Ramos (cell line): ENCODE data around the gene LARP7.
"Not testable (repeated sequence)": the region's sequence is repeated elsewhere in the genome, so short reads cannot be mapped to it uniquely, and the experiment has no call there.

Experiments used
- in situ Hi-C: fragments of 300-500 bp; cut with MboI; formaldehyde crosslinking; loops from one replicate; pipeline ENCODE4 v1.14.3; 2022; ENCODE audit warnings: low sequenced_read_pairs; ENCODE audit not compliant: unreplicated experiment

LARP7 gene

DNA sequence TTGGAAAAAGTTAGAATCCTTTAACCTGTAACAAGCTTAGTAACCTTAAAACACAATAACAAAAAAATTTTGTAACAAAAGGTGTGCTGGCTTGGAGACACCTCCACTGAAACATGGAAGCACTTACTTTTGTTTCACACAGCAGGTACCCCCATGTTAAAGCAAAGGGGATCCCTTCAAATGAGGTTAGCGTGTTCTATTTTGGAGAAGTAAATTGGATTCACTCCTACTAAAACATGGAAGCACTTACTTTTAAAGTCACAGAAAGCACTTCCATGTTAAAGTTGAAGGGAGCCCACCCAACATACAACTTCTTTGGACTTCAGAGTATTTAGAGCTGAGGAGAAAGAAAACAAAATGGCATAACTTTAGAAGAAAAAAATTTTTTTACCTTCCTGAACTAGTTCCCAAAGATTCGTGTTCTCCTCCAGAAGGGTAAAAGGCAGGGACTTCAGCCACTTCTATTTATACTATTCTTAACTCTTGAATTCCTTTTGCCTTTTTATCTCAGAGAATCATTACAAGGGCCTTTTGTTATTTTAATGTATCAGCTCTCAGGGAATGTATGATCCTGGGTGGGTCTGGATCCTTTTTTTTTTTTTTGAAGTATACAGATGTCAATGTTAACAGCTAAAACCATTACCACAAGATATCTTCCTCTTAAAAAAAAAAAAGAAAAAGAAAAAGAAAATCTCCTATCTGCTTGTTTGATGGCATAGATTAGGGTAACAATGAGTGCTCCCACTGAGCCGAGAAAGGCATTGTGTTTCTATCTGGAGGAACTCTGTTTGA is 11.5 kb downstream of the LARP7 start:
- in situ Hi-C loops: loop anchor here (25.0 kb wide), 1 partner anchor 289 kb away; no protein-coding TSS in a partner anchor

GRCh38 chr4:112649055-112649408 is 12.1 kb downstream of the LARP7 start:
- in situ Hi-C loops: loop anchor here (25.0 kb wide), 1 partner anchor 288 kb away; no protein-coding TSS in a partner anchor

DNA sequence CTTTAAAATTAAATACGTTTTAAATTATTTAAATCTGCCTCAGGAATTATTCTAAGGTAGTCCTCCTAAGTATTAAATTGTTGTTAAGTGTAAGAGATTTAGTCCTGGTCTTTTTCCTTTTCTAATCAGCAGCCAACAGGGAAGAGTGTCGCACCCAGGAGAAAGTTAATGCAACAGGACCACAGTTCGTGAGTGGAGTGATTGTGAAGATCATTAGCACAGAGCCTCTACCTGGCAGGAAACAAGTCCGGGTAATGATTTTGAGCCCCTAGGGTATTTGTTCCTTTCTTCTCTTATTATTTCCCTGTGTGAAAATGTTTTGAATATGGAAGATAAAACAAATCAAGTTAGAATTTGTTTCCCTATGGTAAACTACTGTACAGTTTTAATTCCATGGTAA is 13.4 kb downstream of the LARP7 start:
- in situ Hi-C loops: no loop called here

DNA sequence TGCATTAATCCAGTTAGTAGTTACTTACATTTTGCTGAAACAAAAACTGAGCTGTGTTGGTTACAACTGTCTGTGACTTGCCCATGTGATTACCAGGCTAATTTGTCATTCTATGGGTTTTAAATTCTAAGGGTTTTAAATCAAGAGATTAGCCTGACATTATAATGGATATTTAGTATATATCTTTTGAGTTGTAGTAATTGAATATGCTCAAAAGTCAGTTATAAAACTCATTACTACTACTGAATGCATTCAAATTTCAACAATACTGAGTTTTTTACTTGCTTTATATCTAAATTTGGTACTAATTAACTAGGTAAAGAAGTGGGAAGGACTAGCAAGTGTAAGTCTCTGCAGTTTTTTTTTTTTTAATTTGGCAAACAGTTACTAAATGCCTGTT is 14.7 kb downstream of the LARP7 start:
- in situ Hi-C loops: no loop called here

DNA sequence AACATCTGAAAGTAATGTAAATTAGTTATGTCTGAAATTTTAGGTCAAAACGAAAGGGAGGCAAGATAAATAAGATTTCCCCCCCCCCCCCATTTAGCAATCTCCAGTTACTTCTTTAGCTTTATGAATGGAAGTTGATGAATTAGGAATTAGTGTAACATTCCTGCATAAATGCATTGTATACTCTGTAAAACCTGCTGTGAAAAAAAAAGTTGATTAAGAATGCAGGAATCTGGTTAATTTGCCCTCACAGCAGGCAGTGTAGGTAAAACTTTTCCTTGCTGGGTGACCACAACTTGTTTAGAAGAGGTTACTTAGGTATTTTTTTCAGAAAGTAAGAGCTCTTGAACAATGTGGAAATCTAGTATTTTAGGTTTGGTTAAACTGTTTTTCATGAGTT is 15.3 kb downstream of the LARP7 start:
- in situ Hi-C loops: no loop called here

DNA sequence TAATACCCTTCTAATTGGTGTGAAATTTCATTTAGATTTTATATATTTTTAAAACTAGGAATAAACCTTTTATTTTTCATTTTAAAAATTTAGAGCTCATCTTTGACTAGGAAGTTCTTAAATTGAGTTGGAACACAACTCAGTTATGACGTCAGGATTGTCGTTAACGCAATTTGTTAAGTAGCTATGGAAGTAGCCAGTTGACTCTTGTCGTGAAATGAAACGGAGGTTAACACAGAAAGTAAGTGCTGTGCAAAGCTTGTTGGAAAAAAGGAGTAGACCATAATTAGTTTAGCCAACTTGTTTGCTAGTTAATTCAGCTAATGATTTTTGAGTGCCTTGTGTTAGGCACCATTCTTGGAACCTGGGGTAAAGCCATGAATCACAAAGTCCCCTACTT is 18.3 kb downstream of the LARP7 start:
- in situ Hi-C loops: no loop called here

DNA sequence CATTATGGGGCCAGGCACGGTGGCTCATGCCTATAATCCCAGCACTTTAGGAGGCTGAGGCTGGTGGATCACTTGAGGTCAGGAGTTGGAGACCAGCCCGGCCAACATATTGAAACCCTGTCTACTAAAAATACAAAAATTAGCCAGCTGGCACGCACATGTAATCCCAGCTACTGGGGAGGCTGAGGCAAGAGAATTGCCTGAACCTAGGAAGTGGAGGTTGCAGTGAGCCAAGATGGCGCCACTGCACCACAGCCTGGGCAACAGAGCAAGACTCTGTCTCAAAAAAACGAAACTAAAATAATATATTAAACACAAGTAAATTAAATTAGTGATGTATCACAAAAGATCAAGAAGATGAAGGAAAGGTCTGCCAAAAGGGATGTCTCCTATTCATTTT is 19.2 kb downstream of the LARP7 start:
- in situ Hi-C loops: not testable (repeated sequence)

GRCh38 chr4:112664611-112665010 is 27.7 kb downstream of the LARP7 start:
- in situ Hi-C loops: no loop called here

DNA sequence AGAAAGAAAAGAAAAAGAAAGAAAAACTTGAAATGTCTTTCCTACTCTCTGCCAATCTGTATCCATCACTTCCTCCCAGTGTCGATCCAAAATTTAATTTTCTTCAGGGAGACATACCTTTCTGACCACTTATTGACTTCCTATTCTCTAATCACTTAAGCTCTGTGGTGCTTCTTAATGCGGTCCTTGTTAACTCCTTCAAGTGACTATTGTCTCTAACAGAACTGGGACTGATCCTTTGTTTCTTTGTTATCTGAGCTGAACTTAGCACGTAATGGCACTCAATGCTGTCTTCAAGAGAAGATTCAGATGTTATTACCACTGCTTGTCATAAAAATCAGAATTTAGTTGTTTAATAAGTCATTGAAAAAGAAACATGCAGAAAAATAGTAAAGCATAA is 31.2 kb downstream of the LARP7 start:
- in situ Hi-C loops: no loop called here

- in situ Hi-C loops: no loop called here
Observed at GRCh38 chr4:112673076-112673475, 36.1 kb downstream of the LARP7 start.

DNA sequence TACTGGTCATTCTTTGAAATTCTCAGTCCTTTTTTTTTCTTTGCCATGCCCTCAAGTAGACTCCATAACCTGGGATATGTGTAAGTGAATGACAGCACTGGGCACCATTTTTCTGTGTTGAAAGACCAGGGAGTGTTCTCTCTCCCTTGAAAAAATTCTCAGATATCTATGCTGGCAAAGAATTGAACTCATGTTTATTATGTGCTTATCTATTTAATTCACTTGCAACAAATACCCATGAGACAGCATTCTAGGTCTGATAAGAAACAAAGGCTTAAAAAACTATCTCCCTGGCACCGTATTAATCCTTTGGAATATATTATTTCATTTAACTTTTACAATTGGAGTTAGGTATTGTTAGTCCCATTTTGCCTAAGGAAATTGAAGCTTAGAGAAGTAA is 36.7 kb downstream of the LARP7 start:
- in situ Hi-C loops: no loop called here

GRCh38 chr4:112674376-112674775 is 37.4 kb downstream of the LARP7 start:
- in situ Hi-C loops: no loop called here

DNA sequence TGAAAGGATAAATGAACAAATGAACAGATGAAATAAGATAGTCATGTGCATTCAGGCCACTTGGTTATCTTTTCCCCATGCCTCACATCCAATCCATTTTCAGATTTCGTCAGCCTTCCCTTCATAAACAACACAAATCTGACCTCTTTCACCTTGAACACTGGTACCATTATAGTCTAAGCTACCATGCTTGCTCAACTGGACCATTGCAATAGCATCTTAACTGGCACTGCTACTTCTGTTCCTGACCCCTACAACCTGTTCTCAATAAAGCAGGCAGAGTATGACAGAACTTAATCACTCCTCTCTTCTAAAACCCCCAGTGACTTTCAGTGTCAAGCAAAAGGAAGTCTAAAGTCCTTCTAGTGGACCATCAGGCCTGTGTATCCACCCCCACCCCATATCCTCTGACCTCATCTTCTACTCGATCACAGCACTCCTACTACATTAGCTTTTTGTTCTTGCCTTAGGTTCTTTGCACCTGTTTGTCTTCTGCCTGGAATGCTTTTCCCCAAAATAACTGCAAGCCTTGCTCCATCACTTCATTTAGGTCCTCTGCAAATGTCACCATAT is 40.7 kb downstream of the LARP7 start:
- in situ Hi-C loops: no loop called here

GRCh38 chr4:112680996-112681395 is 44.1 kb downstream of the LARP7 start:
- in situ Hi-C loops: no loop called here

DNA sequence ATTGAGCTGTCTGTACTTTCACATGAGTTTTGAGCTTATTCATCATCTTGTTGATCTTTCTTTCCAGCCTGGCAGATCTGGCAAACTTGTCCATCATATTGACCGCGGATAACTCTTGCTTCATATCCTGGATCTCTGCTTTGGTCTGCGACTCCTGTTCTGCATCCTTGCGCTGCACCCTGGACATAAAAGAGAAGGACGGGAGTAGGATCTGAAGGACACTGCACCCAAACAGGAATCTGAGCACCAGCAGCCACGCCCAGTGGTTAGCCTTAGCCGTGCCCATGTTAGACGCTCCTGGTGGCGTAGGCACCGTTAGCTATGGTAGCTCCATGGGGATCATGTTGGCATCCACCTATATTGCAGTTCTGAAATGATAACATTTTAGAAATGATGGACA is 56.6 kb downstream of the LARP7 start:
- in situ Hi-C loops: no loop called here

DNA sequence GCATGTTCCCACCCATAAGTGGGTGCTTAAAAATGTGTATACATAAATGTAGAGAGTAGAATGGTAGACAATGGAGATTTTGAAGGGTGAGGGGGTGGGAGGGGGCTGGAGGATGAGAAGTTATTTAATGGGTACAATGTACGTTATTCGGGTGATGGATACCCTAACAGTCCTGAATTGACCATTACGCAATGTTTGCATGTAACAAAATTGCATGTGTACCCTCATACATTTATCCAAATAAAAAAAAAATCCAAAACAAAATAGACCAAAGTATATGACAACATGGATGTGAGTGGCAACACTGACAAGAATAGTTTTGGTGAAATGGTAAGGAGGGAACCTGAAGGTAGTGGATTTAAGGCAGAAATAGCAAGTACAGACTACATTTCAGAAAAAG is 63.7 kb downstream of the LARP7 start:
- in situ Hi-C loops: no loop called here

- in situ Hi-C loops: no loop called here
Observed at GRCh38 chr4:112702892-112703291, 65.9 kb downstream of the LARP7 start.

DNA sequence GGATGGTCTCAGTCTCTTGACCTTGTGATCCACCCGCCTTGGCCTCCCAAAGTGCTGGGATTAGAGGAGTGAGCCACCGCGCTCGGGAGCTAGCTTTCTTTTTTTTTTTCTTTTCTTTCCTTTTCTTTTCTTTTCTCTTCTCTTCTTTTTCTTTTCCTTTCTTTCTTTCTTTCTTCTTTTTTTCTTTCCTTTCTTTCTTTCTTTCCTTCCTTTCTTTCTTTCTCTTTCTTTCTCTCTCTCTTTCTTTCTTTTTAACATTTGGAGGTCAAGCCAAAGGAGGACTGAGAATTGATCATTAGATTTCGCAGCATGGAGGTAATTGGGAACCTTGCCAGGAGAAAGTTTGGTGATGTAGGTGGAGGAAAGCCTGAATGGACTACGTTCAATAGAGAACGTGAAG is 67.4 kb downstream of the LARP7 start:
- in situ Hi-C loops: no loop called here

DNA sequence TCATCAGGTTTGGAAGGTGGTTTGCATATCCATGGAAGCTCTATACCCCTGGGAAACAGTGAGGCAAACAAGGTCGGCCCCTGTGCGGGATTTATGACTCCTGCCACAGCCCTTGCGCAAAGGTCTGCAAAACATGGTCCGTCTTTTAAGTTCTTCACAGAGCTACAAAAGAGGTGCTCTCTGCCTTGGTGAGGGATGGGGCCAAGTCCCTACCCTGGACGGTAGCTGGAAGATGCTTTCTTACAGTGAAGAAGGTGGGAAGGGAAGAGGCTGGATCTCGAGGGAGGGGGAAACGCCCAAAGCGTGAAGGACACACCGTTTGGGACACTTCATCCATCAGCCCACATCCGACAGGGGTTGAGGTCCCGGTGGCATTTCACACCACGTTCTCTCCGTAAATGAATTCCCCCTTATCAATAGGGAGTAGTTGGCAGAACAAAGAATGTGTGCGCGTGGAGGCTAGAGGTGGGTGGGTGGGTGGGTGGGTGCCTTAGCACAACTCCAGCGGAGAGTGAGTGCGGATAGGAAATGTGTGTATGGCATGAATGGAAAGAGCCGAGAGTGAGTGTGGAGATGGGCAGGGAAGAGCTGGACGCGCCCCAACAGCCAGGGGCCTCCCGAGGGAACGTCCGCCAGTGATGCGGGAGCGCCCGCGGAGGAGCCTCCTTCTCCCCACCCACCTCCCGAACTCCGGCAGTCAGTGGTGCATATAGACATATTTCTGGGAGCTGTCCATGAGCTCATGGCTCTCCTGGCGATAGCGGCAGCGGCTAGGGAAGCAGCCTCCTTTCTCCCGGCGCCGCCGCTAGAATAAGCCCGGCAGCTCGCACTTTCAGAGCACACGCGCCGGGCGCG is 68.3 kb downstream of the LARP7 start:
- in situ Hi-C loops: no loop called here

- in situ Hi-C loops: not testable (repeated sequence)
Observed at GRCh38 chr4:112705891-112706839, 69.2 kb downstream of the LARP7 start.
